ENCODE results near the gene AP1AR.
"Not testable (repeated sequence)": the region's sequence is repeated elsewhere in the genome, so short reads cannot be mapped to it uniquely, and the experiment has no call there.

Gene AP1AR

GRCh38 chr4:112280386-112281056 is 48.9 kb downstream of the AP1AR start:
- DNase-seq: no peak

- DNase-seq: not testable (repeated sequence)
Measured at GRCh38 chr4:112281895-112282398, 50.4 kb downstream of the AP1AR start.

- no peak for DNase-seq
Measured at GRCh38 chr4:112282860-112283667, 51.5 kb downstream of the AP1AR start.

GRCh38 chr4:112284166-112284565 is 52.6 kb downstream of the AP1AR start:
- no peak for DNase-seq

GRCh38 chr4:112284662-112285411 is 53.2 kb downstream of the AP1AR start:
- DNase-seq: no peak

GRCh38 chr4:112287258-112287989 is 55.8 kb downstream of the AP1AR start:
- DNase-seq: no peak

GRCh38 chr4:112288455-112288854 is 56.9 kb downstream of the AP1AR start:
- no peak for DNase-seq

GRCh38 chr4:112289407-112290253 is 58.0 kb downstream of the AP1AR start:
- no peak for DNase-seq

- DNase-seq: peak; percentile 58
Measured at GRCh38 chr4:112290341-112290740, 58.8 kb downstream of the AP1AR start.

- no peak for DNase-seq
Measured at GRCh38 chr4:112296949-112297880, 65.6 kb downstream of the AP1AR start, which contains the start of gene ALPK1. Gene ALPK1, plus strand, starts transcription at chr4:112297369.

- no peak for DNase-seq
Measured at GRCh38 chr4:112299721-112300120, 68.1 kb downstream of the AP1AR start.

GRCh38 chr4:112302320-112303274 is 71.0 kb downstream of the AP1AR start:
- no peak for DNase-seq

- DNase-seq: not testable (repeated sequence)
Measured at GRCh38 chr4:112305477-112305876, 73.9 kb downstream of the AP1AR start.

GRCh38 chr4:112309263-112309791 is 77.7 kb downstream of the AP1AR start:
- not testable (repeated sequence) for DNase-seq

- no peak for DNase-seq
Measured at GRCh38 chr4:112311516-112311915, 79.9 kb downstream of the AP1AR start.

GRCh38 chr4:112312610-112313239 is 81.1 kb downstream of the AP1AR start:
- no peak for DNase-seq

- DNase-seq: no peak
Measured at GRCh38 chr4:112315446-112315845, 83.9 kb downstream of the AP1AR start.

- DNase-seq: no peak
Measured at GRCh38 chr4:112316360-112316759, 84.8 kb downstream of the AP1AR start.
